Astrocyte of the cerebellum (primary cell): ENCODE data around the gene NKX1-2.

Experiments
- DNase-seq: peaks from one replicate; pipeline ENCODE4 v3.0.0-alpha.2; 2011; ENCODE audit warnings: low read depth
- H3K4me3 ChIP-seq: 2 replicates; pipeline ENCODE4 v1.5.1; 2011; ENCODE audit warnings: mild to moderate bottlenecking, low read depth, low read length, moderate library complexity
- CTCF ChIP-seq: IDR thresholded peaks from 2 replicates; pipeline ENCODE4 v1.5.1; 2012; ENCODE audit warnings: low read length, low read depth, moderate library complexity, mild to moderate bottlenecking; ENCODE audit errors: missing control alignments
- in situ Hi-C: cut with HindIII; loops from 2 replicates; pipeline ENCODE4 v1.10.0; 2017; ENCODE audit warnings: low sequenced_read_pairs

NKX1-2 gene

GRCh38 chr10:124484661-124485060 is 34.8 kb upstream of the NKX1-2 start:
- in situ Hi-C loops: no loop called here
- no peak for DNase-seq
- no peak overlapping the region for H3K4me3 ChIP-seq
- TF ChIP-seq CTCF: no peak

- DNase-seq: no peak
- H3K4me3 ChIP-seq: no peak overlapping the region
- in situ Hi-C loops: no loop called here
- TF ChIP-seq CTCF: no peak
These were observed 34.2 kb upstream of the NKX1-2 start for GRCh38 chr10:124484031-124484430.

DNA sequence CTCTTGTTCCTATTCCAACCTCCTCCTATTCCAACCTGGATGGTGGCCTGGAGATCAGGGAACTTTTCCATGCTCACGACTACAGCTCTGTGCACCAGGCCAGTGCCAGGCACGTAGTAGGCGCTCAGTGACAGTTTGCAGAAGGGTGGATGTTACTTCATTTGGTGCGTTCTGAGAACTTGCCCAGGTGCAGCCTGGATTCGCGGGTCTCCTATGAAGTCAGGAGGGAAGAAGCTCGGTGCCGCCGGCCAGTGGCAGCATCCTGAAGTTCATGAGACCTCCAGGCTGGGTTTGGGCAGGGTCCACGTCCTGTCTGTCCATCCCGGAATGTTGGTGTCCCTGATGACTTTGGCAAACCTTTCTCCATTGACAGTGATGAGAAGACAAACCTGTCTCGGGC is 33.0 kb upstream of the NKX1-2 start:
- H3K4me3 ChIP-seq: no peak overlapping the region
- no peak for TF ChIP-seq CTCF
- in situ Hi-C loops: no loop called here
- DNase-seq: no peak

DNA sequence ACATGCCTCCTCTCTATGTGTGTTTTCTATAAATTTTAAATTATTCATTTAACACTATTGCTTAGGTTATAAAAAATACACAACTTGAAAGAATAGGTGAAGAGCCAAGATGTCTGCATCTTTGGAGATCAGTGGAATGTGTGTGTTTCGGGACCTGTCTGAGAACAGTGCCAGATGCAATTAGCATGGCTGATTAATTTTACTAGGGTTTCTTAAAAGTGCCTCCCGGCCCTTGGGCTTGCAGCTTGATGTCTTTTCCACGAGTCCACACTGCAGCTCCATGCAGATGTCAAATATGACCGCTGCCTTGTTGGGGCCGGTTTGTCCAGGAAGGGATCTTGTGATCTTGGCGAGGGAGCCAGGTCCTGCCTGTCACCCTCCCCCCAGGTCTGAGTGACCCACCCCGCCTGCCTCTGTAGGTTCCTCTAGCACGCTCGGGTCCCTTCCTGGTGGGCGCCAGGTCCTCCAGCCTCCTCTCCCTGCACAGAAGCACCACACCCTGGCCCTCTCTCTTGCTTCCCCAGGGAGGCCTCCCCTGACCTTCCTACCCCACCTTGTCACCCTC is 32.5 kb upstream of the NKX1-2 start:
- TF ChIP-seq CTCF: no peak
- no peak for DNase-seq
- H3K4me3 ChIP-seq: no peak overlapping the region
- in situ Hi-C loops: no loop called here

GRCh38 chr10:124481717-124482116 is 31.9 kb upstream of the NKX1-2 start:
- TF ChIP-seq CTCF: no peak
- no peak overlapping the region for H3K4me3 ChIP-seq
- in situ Hi-C loops: no loop called here
- no peak for DNase-seq

DNA sequence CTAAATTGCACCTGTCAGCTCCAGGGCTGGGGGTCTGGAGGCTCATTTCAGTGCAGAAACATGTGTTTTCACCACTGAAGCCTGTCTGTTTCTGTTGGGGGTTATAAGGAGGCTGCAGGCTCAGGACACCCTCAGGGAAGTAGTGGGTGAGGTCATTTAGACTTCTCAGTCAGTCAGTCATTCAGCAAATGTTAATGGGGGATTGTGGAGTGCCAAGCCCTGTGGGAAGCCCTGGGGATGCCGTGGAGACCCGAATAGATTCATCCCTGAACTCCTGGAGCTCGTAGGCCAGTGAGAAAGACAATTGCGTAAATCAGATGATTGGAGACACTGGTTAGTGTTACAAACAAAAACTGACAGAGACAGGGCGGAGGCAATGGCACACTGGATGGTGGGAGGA is 31.0 kb upstream of the NKX1-2 start:
- no peak for TF ChIP-seq CTCF
- in situ Hi-C loops: no loop called here
- DNase-seq: no peak

DNA sequence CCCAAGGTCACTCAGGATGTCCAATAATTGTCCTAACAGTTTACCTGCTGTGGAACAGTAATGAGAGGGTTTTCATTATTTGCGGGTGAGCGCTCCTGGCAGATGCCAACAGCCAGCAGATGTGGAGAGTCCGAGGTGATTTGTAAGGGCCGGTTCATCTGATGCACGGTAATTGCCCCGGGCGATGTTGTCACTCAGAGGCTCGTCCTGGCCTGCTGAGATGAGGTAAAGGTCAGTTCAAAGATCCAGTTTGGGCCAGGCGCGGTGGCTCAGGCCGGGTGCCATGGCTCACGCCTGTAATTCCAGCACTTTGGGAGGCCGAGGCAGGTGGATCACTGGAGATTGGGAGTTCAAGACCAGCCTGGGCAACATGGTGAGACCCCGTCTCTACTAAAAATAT is 28.7 kb upstream of the NKX1-2 start:
- no peak overlapping the region for H3K4me3 ChIP-seq
- in situ Hi-C loops: no loop called here
- TF ChIP-seq CTCF: no peak

More for the DNA sequence above, 31.0 kb upstream of the NKX1-2 start:
- H3K4me3 ChIP-seq: no peak overlapping the region

More for the DNA sequence above, 28.7 kb upstream of the NKX1-2 start:
- no peak for DNase-seq
